ENCODE results near the gene TTLL6. TPM values are rescaled to one million over a fixed set of nuclear protein-coding genes. Genes with fewer than 3 reads are reported as not detected.
"Not testable (repeated sequence)": the region's sequence is repeated elsewhere in the genome, so short reads cannot be mapped to it uniquely, and the experiment has no call there.

Gene TTLL6
- total RNA-seq, 1 donor from 2014 or later: 2.8 TPM

GRCh38 chr17:48809182-48809581 lies 7.8 kb downstream of the TTLL6 start:
- Mint-ChIP-seq H3K4me3 (no peak overlapping the region), H3K27ac (no peak overlapping the region), H3K27me3 (peaks cover 37% of the 10 kb centered on the region), H3K9me3 (no peaks in the 10 kb centered on the region), H3K4me1 (ENCODE audit: unreplicated experiment) (peaks cover 8% of the 10 kb centered on the region), H3K36me3 (no peaks in the 10 kb centered on the region)
- no peak for DNase-seq (ENCODE audit: extremely low spot score, unreplicated experiment)
- TF ChIP-seq CTCF (conservative IDR thresholded peaks at IDR 0.05): no peak

DNA sequence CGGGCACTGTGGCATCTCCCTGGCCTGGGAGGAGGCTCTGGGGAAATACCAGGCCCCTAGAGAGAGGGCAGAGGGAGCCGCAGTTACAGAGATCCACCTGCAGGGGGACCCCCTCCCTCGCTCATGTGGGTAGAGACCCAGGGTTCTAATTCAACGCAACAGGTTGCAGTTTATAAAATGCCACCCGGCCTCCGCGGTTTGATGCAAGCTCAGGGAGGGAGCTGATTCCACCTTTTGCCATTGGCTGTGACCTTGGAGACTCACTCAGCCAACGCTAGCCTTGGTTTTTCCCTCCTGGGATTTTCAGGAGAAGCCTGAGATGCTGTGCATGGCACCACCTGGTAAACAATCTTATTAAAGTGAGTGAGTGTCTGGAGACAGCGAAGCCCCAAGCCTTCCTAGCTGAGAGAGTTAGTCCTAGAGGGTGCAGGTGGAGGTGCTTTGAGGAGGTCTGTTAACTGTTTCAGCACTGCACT lies 12.1 kb downstream of the TTLL6 start:
- DNase-seq (ENCODE audit: extremely low spot score, unreplicated experiment): peak; percentile 77
- H3K4me3 Mint-ChIP-seq: peak overlapping the region; percentile 57
- peak overlapping the region; percentile 66 for H3K27ac Mint-ChIP-seq
- peak; percentile 94 for TF ChIP-seq CTCF (conservative IDR thresholded peaks at IDR 0.05)
- H3K36me3 Mint-ChIP-seq: no peaks in the 10 kb centered on the region
- H3K27me3 Mint-ChIP-seq: peaks cover 35% of the 10 kb centered on the region
- H3K4me1 Mint-ChIP-seq (ENCODE audit: unreplicated experiment): peaks cover 11% of the 10 kb centered on the region
- no peaks in the 10 kb centered on the region for H3K9me3 Mint-ChIP-seq

DNA sequence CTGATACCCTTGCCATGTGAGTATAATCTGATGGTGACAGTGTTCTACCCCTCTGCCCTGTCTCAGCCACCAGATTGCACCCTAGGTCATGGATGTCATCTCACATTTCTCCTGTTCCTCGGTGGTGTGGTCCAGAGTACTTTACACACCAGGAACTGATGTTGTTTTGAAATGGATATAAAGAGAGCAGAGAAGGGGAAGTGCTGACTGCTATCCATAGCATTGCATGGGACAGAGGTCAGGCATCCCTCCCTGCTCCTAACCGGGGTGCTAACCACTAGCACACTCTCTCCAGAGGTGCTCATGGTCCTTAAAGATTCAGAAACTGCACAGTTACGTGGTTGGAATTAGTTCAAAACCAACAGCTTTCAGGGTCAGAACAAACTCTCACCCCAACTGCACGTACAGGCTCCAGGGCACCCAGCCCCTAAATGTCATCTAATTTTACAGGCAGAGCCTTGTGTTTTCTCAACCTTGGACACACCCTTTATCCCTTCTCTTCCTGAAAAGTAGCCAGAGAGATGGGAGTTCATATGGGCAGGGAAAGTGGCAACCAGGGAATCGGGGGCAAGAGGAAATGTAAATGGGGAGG lies 16.3 kb downstream of the TTLL6 start:
- peaks cover 43% of the 10 kb centered on the region for H3K27me3 Mint-ChIP-seq
- H3K27ac Mint-ChIP-seq: no peak overlapping the region
- H3K9me3 Mint-ChIP-seq: no peaks in the 10 kb centered on the region
- no peak for DNase-seq (ENCODE audit: extremely low spot score, unreplicated experiment)
- no peak for TF ChIP-seq CTCF (conservative IDR thresholded peaks at IDR 0.05)
- H3K4me1 Mint-ChIP-seq (ENCODE audit: unreplicated experiment): peaks cover 15% of the 10 kb centered on the region
- H3K36me3 Mint-ChIP-seq: no peaks in the 10 kb centered on the region
- H3K4me3 Mint-ChIP-seq: no peak overlapping the region

DNA sequence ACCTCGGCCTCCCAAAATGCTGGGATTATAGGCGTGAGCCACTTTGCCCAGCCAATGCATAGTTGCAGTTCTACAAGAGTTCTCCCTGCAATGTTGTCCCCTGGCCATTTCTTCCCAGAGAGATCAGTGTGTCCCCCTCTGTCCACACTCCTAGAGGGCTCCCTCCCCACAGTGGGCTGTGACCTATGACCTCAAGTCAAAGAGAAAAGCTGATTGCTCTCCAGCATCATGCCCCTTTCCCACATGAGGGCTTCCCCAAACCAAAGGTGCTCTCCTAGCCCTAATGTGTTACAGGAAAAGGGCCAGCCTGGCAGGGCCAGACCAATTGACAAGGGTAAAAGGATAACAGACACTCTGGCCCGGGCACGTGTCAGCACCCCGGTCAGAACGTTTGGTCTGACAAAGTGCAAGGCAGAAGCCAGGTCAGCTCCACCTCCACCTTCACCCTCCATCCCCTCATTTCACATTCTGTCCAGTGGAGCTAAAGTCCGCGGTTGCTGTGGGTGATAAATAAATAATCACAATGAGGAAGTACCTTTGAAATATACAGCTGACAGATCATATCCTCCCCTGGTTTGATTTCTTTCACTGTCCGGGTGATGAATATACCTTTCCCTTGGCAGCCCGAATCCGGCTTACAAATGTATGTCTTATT lies 17.8 kb downstream of the TTLL6 start:
- H3K4me1 Mint-ChIP-seq (ENCODE audit: unreplicated experiment): peaks cover 13% of the 10 kb centered on the region
- H3K36me3 Mint-ChIP-seq: no peaks in the 10 kb centered on the region
- H3K27me3 Mint-ChIP-seq: peaks cover 36% of the 10 kb centered on the region
- H3K27ac Mint-ChIP-seq: peak overlapping the region; percentile 19
- DNase-seq (ENCODE audit: extremely low spot score, unreplicated experiment): no peak
- no peak overlapping the region for H3K4me3 Mint-ChIP-seq
- TF ChIP-seq CTCF (conservative IDR thresholded peaks at IDR 0.05): no peak
- H3K9me3 Mint-ChIP-seq: no peaks in the 10 kb centered on the region

- DNase-seq (ENCODE audit: extremely low spot score, unreplicated experiment); H3K36me3 Mint-ChIP-seq; H3K4me3 Mint-ChIP-seq; H3K9me3 Mint-ChIP-seq: not testable (repeated sequence)
- Mint-ChIP-seq H3K27ac (peak overlapping the region; percentile 86), H3K27me3 (peaks cover 48% of the 10 kb centered on the region), H3K4me1 (ENCODE audit: unreplicated experiment) (peaks cover 14% of the 10 kb centered on the region)
Measured at GRCh38 chr17:48796163-48796522, 20.9 kb downstream of the TTLL6 start.

DNA sequence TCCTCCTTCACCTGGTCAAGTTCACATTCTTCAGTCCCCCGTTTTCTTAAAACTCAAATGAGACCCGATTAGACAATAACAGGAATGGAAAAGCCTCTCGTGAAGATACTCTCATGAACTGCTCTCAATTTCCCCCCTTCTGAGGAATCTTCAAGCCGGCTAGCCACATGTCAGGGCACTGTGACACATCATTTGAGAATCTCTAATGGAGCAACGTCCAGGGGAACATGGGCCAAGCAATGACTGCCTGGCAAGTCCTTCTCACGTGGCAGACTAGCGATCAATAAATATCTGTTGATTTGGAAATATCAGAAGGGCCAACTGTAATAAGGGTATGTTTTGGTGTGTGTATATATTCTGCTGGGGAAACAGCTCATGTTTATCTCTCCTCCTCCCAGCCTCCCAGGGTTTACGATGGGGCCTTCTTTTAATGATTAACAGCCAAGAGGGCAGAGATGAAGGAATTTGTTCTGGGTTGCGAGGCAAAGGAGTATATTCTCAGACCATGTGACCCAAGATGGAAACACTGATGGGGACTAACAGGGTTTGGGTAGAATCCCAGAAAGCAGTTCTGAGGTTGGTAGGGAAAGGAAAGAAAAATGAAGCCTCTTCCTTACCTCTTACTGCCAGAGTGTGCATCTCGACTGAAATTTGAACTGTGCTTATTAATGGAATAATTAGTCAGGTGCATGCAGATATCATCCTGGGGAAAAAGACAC lies 21.4 kb downstream of the TTLL6 start:
- Mint-ChIP-seq H3K27ac (peak overlapping the region; percentile 86), H3K4me1 (ENCODE audit: unreplicated experiment) (peaks cover 17% of the 10 kb centered on the region), H3K9me3 (no peaks in the 10 kb centered on the region), H3K36me3 (no peaks in the 10 kb centered on the region), H3K4me3 (peak overlapping the region; percentile 59), H3K27me3 (peaks cover 47% of the 10 kb centered on the region)
- DNase-seq (ENCODE audit: extremely low spot score, unreplicated experiment): no peak
- TF ChIP-seq CTCF (conservative IDR thresholded peaks at IDR 0.05): no peak
